Liver (tissue), 9 donors: Measurements from ENCODE around the gene ULK2. TPM values are rescaled to one million over a fixed set of nuclear protein-coding genes. Genes with fewer than 3 reads are reported as not detected.

ENCODE experiments used
- DNase-seq: peaks from one replicate; pipeline ENCODE4 v3.0.0-alpha.2; 2017; ENCODE audit warnings: low spot score
- H3K27ac ChIP-seq, 2 donors: one replicate each; pipeline ENCODE4 v1.7.0; 2013; ENCODE audit warnings: inconsistent platforms in 2 of 2, low read length in 2 of 2, control low read depth in 1 of 2, low read depth in 1 of 2, mild to moderate bottlenecking in 1 of 2
- H3K27me3 ChIP-seq, 4 donors: one replicate each; pipeline versions ENCODE4 v1.6.1 to v1.7.0; 2013; ENCODE audit warnings: low read length in 3 of 4, inconsistent platforms in 1 of 4, mild to moderate bottlenecking in 1 of 4, moderate library complexity in 1 of 4; ENCODE audit not compliant: control insufficient read depth in 4 of 4, insufficient read depth in 4 of 4
- H3K36me3 ChIP-seq, 4 donors: one replicate each; pipeline versions ENCODE4 v1.6.1 to v1.7.0; 2013; ENCODE audit warnings: low read length in 3 of 4, mild to moderate bottlenecking in 3 of 4, low read depth in 1 of 4, moderate library complexity in 1 of 4; ENCODE audit not compliant: control insufficient read depth in 4 of 4, insufficient read depth in 3 of 4
- H3K4me1 ChIP-seq, 4 donors: one replicate each; pipeline versions ENCODE4 v1.6.1 to v1.7.0; 2013; ENCODE audit warnings: low read length in 3 of 4, mild to moderate bottlenecking in 3 of 4, moderate library complexity in 1 of 4; ENCODE audit not compliant: control insufficient read depth in 4 of 4, insufficient read depth in 4 of 4
- H3K4me3 ChIP-seq, 3 donors: one replicate each; pipeline versions ENCODE4 v1.6.1 to v1.7.0; 2013; ENCODE audit warnings: low read length in 3 of 3, control low read depth in 1 of 3, low read depth in 1 of 3, mild to moderate bottlenecking in 1 of 3
- H3K9ac ChIP-seq, 2 donors: one replicate each; pipeline ENCODE4 v1.7.0; 2013; ENCODE audit warnings: low read length in 2 of 2, mild to moderate bottlenecking in 2 of 2, moderate library complexity in 2 of 2, control low read depth in 1 of 2, low read depth in 1 of 2
- H3K9me3 ChIP-seq, 4 donors: one replicate each; pipeline versions ENCODE4 v1.6.1 to v1.7.0; 2013; ENCODE audit warnings: low read length in 3 of 4; ENCODE audit not compliant: control insufficient read depth in 4 of 4
- EGR1 ChIP-seq, 2 donors: IDR thresholded peaks; 2 replicates each; pipeline ENCODE4 v1.6.1; 2016 to 2018; ENCODE audit warnings: antibody characterized with exemption in 2 of 2, low read depth in 2 of 2
- FOXA1 ChIP-seq: IDR thresholded peaks from 2 replicates; pipeline ENCODE4 v1.6.1; 2016; ENCODE audit warnings: antibody characterized with exemption
- GABPA ChIP-seq, 2 donors: IDR thresholded peaks in 1 of 2; conservative IDR thresholded peaks in 1 of 2; 2 replicates each; pipeline ENCODE4 v1.6.1; 2016; ENCODE audit warnings: antibody characterized with exemption in 2 of 2, mild to moderate bottlenecking in 1 of 2, moderate library complexity in 1 of 2
- HNF4A ChIP-seq, 2 donors: conservative IDR thresholded peaks; 2 replicates each; pipeline ENCODE4 v1.6.1; 2016; ENCODE audit warnings: antibody characterized with exemption in 2 of 2, mild to moderate bottlenecking in 2 of 2
- HNF4G ChIP-seq: IDR thresholded peaks from 2 replicates; pipeline ENCODE4 v1.6.1; 2016; ENCODE audit warnings: antibody characterized with exemption
- JUND ChIP-seq, 2 donors: IDR thresholded peaks; 2 replicates each; pipeline ENCODE4 v1.6.1; 2016; ENCODE audit warnings: antibody characterized with exemption in 2 of 2
- NR2F2 ChIP-seq: IDR thresholded peaks from 2 replicates; pipeline ENCODE4 v1.6.1; 2016; ENCODE audit warnings: antibody characterized with exemption
- RAD21 ChIP-seq, 2 donors: IDR thresholded peaks; 2 replicates each; pipeline ENCODE4 v1.6.1; 2016; ENCODE audit warnings: antibody characterized with exemption in 2 of 2, mild to moderate bottlenecking in 2 of 2
- RXRA ChIP-seq, 2 donors: IDR thresholded peaks; 2 replicates each; pipeline ENCODE4 v1.6.1; 2017 to 2018; ENCODE audit warnings: antibody characterized with exemption in 2 of 2, mild to moderate bottlenecking in 1 of 2
- SP1 ChIP-seq: IDR thresholded peaks from 2 replicates; pipeline ENCODE4 v1.6.1; 2018; ENCODE audit warnings: antibody characterized with exemption, mild to moderate bottlenecking
- YY1 ChIP-seq: IDR thresholded peaks from 2 replicates; pipeline ENCODE4 v1.6.1; 2016; ENCODE audit warnings: antibody characterized with exemption, mild to moderate bottlenecking
- WGBS: extraction: QIAGEN DNeasy Blood & Tissue Kit; methylation state at CpG from one replicate; pipeline ENCODE4 v1.1.7; 2013; 5-methylcytosine and 5-hydroxymethylcytosine counted together
- polyA plus RNA-seq, 2 donors: library from polyadenylated mRNA; stranded (reverse) in 1 of 2; unstranded in 1 of 2; fragments of 200-250 nt in 1 of 2; fragments of >200 nt in 1 of 2; fragmentation: Nextera tagmentation in 1 of 2; extraction: Ambion mirVana in 1 of 2; gene quantifications; one replicate each; pipeline versions ENCODE4 v1.2.1 to v1.2.3, GENCODE V29; 2013 to 2015
- total RNA-seq, 2 donors: library from RNA; depleted of rRNA; stranded (reverse); fragments of >200 nt; gene quantifications; one replicate each; pipeline ENCODE4 v1.2.3, GENCODE V29; 2014
- TF ChIP-seq, protein P1 (sequence below): IDR thresholded peaks from 2 replicates; pipeline ENCODE4 v1.6.1; 2016; ENCODE audit warnings: antibody characterized with exemption
- TF ChIP-seq, protein P2 (sequence below): IDR thresholded peaks from 2 replicates; pipeline ENCODE4 v1.6.1; 2016; ENCODE audit warnings: antibody characterized with exemption
- TF ChIP-seq, protein P3 (sequence below): IDR thresholded peaks from 2 replicates; pipeline ENCODE4 v1.6.1; 2016; ENCODE audit warnings: antibody characterized with exemption
- TF ChIP-seq, protein P4 (sequence below): fragments of 150-350 bp; IDR thresholded peaks from 2 replicates; pipeline ENCODE4 v1.5.1; 2017; ENCODE audit warnings: improper control_type of control experiment, low read depth, low read length; ENCODE audit not compliant: missing input control
- donor health status: healthy.
- donor health status: healthy.
- donor health status: healthy.
- donor health status: healthy.
- donor health status: healthy.

ULK2 gene
- total and polyA plus RNA-seq, 4 donors, result 0.89 to 7.9 (median 4.2) TPM

DNA sequence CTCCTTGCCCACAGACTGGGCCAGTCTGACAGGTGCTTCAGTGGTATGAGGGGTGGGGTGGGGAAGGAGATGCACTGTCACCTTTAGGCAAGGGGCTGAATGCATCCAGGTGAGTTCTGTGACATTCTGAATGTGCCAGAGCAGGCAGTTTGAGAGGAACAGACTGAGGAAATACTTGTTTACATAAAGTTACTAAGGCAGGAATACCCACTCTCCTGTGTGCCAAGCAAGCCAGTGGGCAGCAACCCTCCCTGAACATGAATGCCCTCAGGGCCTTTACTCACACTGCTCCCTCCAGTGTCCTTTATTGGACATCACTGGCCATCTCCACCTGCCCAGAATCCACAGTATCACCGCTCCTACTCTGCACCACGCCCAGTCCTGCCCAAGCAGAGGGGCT is 33.1 kb upstream of the ULK2 start:
- TF ChIP-seq FOXA1 (no peak), HNF4G (no peak), EGR1 (IDR thresholded peaks at IDR 0.05; ENCODE audit: low read depth in 2 of 2) (no peak), NR2F2 (no peak), GABPA (IDR thresholded peaks at IDR 0.05 in 1 of 2, conservative IDR thresholded peaks at IDR 0.05 in 1 of 2) (no peak), HNF4A (conservative IDR thresholded peaks at IDR 0.05) (no peak)
- TF ChIP-seq, protein P1, sequence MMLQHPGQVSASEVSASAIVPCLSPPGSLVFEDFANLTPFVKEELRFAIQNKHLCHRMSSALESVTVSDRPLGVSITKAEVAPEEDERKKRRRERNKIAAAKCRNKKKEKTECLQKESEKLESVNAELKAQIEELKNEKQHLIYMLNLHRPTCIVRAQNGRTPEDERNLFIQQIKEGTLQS, result no peak
- TF ChIP-seq, protein P2, sequence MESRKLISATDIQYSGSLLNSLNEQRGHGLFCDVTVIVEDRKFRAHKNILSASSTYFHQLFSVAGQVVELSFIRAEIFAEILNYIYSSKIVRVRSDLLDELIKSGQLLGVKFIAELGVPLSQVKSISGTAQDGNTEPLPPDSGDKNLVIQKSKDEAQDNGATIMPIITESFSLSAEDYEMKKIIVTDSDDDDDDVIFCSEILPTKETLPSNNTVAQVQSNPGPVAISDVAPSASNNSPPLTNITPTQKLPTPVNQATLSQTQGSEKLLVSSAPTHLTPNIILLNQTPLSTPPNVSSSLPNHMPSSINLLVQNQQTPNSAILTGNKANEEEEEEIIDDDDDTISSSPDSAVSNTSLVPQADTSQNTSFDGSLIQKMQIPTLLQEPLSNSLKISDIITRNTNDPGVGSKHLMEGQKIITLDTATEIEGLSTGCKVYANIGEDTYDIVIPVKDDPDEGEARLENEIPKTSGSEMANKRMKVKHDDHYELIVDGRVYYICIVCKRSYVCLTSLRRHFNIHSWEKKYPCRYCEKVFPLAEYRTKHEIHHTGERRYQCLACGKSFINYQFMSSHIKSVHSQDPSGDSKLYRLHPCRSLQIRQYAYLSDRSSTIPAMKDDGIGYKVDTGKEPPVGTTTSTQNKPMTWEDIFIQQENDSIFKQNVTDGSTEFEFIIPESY, result no peak
- no peaks in the 10 kb centered on the region for H3K9me3 ChIP-seq
- no peak for DNase-seq
- peaks cover 9 to 32% (median 26%) of the 10 kb centered on the region in 4 donors for H3K4me1 ChIP-seq
- H3K36me3 ChIP-seq, result peaks cover 0 to 8% (median 5%) of the 10 kb centered on the region in 4 donors
- no peaks in the 10 kb centered on the region for H3K27me3 ChIP-seq
- WGBS, result 96% methylated on average over 2 of the region's 2 CpGs
- no peak overlapping the region for H3K4me3 ChIP-seq
- no peak overlapping the region for H3K9ac ChIP-seq
- no peak overlapping the region for H3K27ac ChIP-seq

DNA sequence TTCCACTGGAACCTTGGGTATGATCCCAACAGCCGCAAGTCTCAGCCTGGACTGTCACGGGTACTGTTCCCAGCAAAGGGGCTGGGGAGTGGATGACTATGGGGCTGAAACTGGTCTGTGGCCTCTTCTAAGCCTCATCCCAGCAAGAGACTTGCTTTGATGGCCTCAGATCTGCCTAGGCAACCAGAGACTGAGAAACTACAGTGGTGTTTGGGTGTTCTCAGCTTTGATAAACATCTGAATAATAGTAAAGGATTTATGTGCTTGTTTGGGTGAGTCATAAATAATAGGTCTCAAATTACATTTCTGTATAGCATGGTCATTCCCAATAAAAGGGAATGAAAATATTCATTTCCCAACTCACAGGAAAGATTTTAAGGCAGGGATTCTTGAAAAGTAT is 30.2 kb upstream of the ULK2 start:
- Histone ChIP-seq H3K27ac (no peak overlapping the region), H3K9me3 (no peaks in the 10 kb centered on the region), H3K4me1 (peaks cover 1 to 9% (median 6%) of the 10 kb centered on the region in 4 donors), H3K27me3 (no peaks in the 10 kb centered on the region), H3K9ac (no peak overlapping the region), H3K36me3 (peaks cover 0 to 3% (median 0%) of the 10 kb centered on the region in 4 donors), H3K4me3 (no peak overlapping the region)
- WGBS, result 96% methylated on average over 2 of the region's 2 CpGs
- TF ChIP-seq JUND (IDR thresholded peaks at IDR 0.05), result no peak
- TF ChIP-seq, protein P3, sequence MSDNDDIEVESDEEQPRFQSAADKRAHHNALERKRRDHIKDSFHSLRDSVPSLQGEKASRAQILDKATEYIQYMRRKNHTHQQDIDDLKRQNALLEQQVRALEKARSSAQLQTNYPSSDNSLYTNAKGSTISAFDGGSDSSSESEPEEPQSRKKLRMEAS, result no peak
- TF ChIP-seq, protein P4, sequence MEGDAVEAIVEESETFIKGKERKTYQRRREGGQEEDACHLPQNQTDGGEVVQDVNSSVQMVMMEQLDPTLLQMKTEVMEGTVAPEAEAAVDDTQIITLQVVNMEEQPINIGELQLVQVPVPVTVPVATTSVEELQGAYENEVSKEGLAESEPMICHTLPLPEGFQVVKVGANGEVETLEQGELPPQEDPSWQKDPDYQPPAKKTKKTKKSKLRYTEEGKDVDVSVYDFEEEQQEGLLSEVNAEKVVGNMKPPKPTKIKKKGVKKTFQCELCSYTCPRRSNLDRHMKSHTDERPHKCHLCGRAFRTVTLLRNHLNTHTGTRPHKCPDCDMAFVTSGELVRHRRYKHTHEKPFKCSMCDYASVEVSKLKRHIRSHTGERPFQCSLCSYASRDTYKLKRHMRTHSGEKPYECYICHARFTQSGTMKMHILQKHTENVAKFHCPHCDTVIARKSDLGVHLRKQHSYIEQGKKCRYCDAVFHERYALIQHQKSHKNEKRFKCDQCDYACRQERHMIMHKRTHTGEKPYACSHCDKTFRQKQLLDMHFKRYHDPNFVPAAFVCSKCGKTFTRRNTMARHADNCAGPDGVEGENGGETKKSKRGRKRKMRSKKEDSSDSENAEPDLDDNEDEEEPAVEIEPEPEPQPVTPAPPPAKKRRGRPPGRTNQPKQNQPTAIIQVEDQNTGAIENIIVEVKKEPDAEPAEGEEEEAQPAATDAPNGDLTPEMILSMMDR, result no peak
- no peak for TF ChIP-seq HNF4A (conservative IDR thresholded peaks at IDR 0.05)
- TF ChIP-seq RXRA (IDR thresholded peaks at IDR 0.05), result no peak
- DNase-seq, result no peak

DNA sequence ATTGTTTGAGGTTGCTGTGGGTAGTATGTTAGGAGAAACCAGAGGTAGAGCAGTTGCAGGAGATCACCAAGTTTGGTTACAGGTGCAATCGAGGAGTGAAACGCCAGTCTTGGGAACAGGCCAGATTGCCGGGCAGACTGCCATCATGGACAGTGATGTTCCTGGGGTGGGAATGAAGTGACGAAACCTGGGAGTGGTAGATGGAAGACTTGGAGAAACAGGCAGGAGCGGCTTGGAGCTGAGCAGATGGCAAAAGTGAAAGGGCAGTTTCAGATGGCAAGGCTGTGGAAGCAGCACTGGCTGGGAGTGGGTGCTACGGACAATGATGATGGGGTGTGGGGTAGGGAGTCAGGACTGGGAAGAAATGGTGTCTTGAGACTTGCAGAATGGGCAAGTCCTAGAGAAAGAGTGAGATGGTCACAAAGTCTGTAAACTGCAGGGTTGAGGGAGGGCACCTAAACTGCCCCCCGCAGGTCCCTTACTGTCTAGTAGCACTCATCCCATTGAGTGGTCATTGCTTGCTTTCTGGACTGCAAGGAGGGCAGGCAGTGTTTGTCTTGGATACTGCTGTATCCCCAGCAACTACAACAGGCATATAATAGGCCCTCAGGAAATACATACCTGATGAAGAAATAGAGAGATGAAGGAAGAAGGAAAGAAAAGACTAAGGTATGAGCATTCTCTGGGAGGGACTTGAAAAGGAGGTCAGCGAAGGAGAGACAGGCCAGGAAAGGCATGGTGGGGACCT is 29.5 kb upstream of the ULK2 start:
- H3K4me3 ChIP-seq, result no peak overlapping the region
- no peaks in the 10 kb centered on the region for H3K9me3 ChIP-seq
- DNase-seq, result no peak
- TF ChIP-seq JUND (IDR thresholded peaks at IDR 0.05) (peak in 1 of 2 donors; percentile 30), YY1 (peak; percentile 28), HNF4A (conservative IDR thresholded peaks at IDR 0.05) (peak; percentile 30 to 41), SP1 (no peak), RAD21 (IDR thresholded peaks at IDR 0.05) (peak in 1 of 2 donors; percentile 22), RXRA (IDR thresholded peaks at IDR 0.05) (peak in 1 of 2 donors; percentile 39), NR2F2 (no peak)
- WGBS, result 52% methylated on average over 8 of the region's 8 CpGs
- H3K9ac ChIP-seq, result no peak overlapping the region
- no peaks in the 10 kb centered on the region for H3K27me3 ChIP-seq
- H3K4me1 ChIP-seq, result peaks cover 1 to 9% (median 6%) of the 10 kb centered on the region in 4 donors
- H3K36me3 ChIP-seq, result peaks cover 0 to 3% (median 0%) of the 10 kb centered on the region in 4 donors
- no peak overlapping the region for H3K27ac ChIP-seq
